Right cardiac atrium (tissue), 5 donors: ENCODE results near the gene KLF4. TPM values are rescaled to one million over a fixed set of nuclear protein-coding genes. Genes with fewer than 3 reads are reported as not detected.

Source experiments
- ATAC-seq, 2 donors: fragments of 200-7000 bp; cut with Tn5 transposase; one replicate each; pipeline versions ENCODE4 v1.8.0 to v1.9.1; 2020; ENCODE audit warnings: moderate library complexity in 2 of 2, mild to moderate bottlenecking in 1 of 2
- DNase-seq, 3 donors: peaks; one replicate each; pipeline ENCODE4 v3.0.0-alpha.2; 2020
- H3K27ac ChIP-seq: one replicate; pipeline ENCODE4 v1.5.1; 2013; ENCODE audit warnings: mild to moderate bottlenecking, low read length, control low read depth, moderate library complexity
- H3K27me3 ChIP-seq: one replicate; pipeline ENCODE4 v1.6.1; 2013; ENCODE audit not compliant: control insufficient read depth, insufficient read depth
- H3K4me1 ChIP-seq: one replicate; pipeline ENCODE4 v1.6.1; 2013; ENCODE audit warnings: low read length; ENCODE audit not compliant: control insufficient read depth, insufficient read depth
- H3K4me3 ChIP-seq: one replicate; pipeline ENCODE4 v1.5.1; 2013; ENCODE audit warnings: low read length, control low read depth
- H3K9me3 ChIP-seq: one replicate; pipeline ENCODE4 v1.6.1; 2013; ENCODE audit warnings: low read length; ENCODE audit not compliant: control insufficient read depth
- WGBS: extraction: QIAGEN DNeasy Blood & Tissue Kit; methylation state at CpG from one replicate; pipeline ENCODE4 v1.1.7; 2013; 5-methylcytosine and 5-hydroxymethylcytosine counted together
- intact Hi-C, 4 donors: fragments of 100-400 bp; cut with DNase I; formaldehyde crosslinking; loops; one replicate each; pipeline versions ENCODE4 v1.11.0 to v1.14.0; 2022 to 2023
- polyA plus RNA-seq: library from polyadenylated mRNA; stranded (reverse); fragments of 200-250 nt; gene quantifications from one replicate; pipeline ENCODE4 v1.2.3, GENCODE V29; 2013
- total RNA-seq, 4 donors: library from RNA; stranded (reverse); fragmentation: NEBNext Ultra II Directional; extraction: Animal tissue kit (Norgen Biotek cat#: 25700); gene quantifications; one replicate each; pipeline ENCODE4 v1.2.1, GENCODE V29; 2021
- donor health status: healthy with polysubstance abuse.
- donor health status: DM: no; HTN: yes; CAD: no.
- donor health status: DM: no; HTN: no; CAD: no.
- donor health status: DM: no; HTN: yes; CAD: no; lungs with severe emphysema.
- donor health status: DM: yes; HTN: yes; CAD: no.

The KLF4 gene
- total and polyA plus RNA-seq, 5 donors = 37.0 to 71.6 (median 44.1) TPM

GRCh38 chr9:107447834-107448233, 41.7 kb downstream of the KLF4 start:
- H3K4me3 ChIP-seq = no peak overlapping the region
- no peak for DNase-seq
- intact Hi-C loops = no loop called here
- H3K9me3 ChIP-seq = no peaks in the 10 kb centered on the region
- no peak overlapping the region for H3K27ac ChIP-seq
- ATAC-seq = no peak
- no peaks in the 10 kb centered on the region for H3K27me3 ChIP-seq
- 68% methylated on average over 1 of the region's 1 CpG for WGBS
- no peaks in the 10 kb centered on the region for H3K4me1 ChIP-seq

DNA sequence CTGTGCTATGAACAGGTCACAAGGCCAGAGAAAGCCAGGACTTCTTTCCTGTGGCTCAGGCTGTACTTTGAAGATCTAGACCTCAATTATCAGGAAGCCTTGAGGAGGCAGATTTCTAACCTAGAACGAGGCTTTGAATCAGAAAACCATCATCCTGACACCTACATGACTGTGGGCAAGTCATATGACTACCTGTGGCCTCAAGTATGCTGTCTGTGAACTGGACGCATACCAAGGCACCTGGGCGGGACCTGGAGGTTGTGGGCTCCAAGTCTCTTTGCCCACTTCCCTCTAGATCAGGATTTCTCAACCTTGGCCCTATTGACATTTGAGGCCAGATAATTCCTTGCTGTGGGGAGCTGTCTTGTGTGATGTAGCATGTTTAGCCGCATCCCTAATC, 42.5 kb downstream of the KLF4 start:
- no peak overlapping the region for H3K4me3 ChIP-seq
- no peak overlapping the region for H3K27ac ChIP-seq
- no peaks in the 10 kb centered on the region for H3K4me1 ChIP-seq
- ATAC-seq (no peak), DNase-seq (no peak)
- no peaks in the 10 kb centered on the region for H3K9me3 ChIP-seq
- H3K27me3 ChIP-seq = no peaks in the 10 kb centered on the region
- intact Hi-C loops = no loop called here
- 84% methylated on average over 4 of the region's 4 CpGs for WGBS

- no peak overlapping the region for H3K27ac ChIP-seq
- no peaks in the 10 kb centered on the region for H3K9me3 ChIP-seq
- H3K27me3 ChIP-seq = no peaks in the 10 kb centered on the region
- ATAC-seq (no peak), DNase-seq (no peak)
- no peaks in the 10 kb centered on the region for H3K4me1 ChIP-seq
- 96% methylated on average over 12 of the region's 12 CpGs for WGBS
- H3K4me3 ChIP-seq = no peak overlapping the region
- intact Hi-C loops = no loop called here
Measured at GRCh38 chr9:107446491-107446890, 43.1 kb downstream of the KLF4 start.

DNA sequence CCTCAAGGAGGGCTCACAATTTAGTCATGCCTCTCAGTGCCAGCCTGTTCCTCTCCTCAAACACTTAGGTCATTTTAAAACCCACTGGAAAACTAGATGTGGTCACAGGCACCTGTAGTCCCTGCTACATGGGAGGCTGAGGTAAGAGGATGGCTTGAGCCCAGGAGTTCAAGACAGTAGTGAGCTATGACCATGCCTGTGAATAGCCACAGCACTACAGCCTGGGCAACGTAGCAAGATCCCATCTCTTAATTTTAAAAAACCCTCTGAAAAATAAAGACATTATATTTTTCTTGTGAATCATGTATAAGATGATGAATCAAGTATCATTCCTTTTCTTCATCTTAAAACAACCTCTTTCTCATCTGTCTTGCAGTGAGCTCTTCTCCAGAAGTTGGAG, 45.8 kb downstream of the KLF4 start:
- H3K4me1 ChIP-seq = no peaks in the 10 kb centered on the region
- 76% methylated on average over 1 of the region's 1 CpG for WGBS
- intact Hi-C loops = no loop called here

GRCh38 chr9:107439991-107440456, 49.5 kb downstream of the KLF4 start:
- ATAC-seq (no peak), DNase-seq (no peak)
- Histone ChIP-seq H3K27me3 (no peaks in the 10 kb centered on the region), H3K27ac (no peak overlapping the region), H3K4me1 (no peaks in the 10 kb centered on the region), H3K4me3 (no peak overlapping the region), H3K9me3 (no peaks in the 10 kb centered on the region)
- WGBS = 54% methylated on average over 3 of the region's 3 CpGs
- intact Hi-C loops = no loop called here

More for the DNA sequence above, 45.8 kb downstream of the KLF4 start:
- ATAC-seq (no peak), DNase-seq (no peak)
- H3K4me3 ChIP-seq = no peak overlapping the region
- no peak overlapping the region for H3K27ac ChIP-seq
- no peaks in the 10 kb centered on the region for H3K27me3 ChIP-seq
- H3K9me3 ChIP-seq = no peaks in the 10 kb centered on the region

DNA sequence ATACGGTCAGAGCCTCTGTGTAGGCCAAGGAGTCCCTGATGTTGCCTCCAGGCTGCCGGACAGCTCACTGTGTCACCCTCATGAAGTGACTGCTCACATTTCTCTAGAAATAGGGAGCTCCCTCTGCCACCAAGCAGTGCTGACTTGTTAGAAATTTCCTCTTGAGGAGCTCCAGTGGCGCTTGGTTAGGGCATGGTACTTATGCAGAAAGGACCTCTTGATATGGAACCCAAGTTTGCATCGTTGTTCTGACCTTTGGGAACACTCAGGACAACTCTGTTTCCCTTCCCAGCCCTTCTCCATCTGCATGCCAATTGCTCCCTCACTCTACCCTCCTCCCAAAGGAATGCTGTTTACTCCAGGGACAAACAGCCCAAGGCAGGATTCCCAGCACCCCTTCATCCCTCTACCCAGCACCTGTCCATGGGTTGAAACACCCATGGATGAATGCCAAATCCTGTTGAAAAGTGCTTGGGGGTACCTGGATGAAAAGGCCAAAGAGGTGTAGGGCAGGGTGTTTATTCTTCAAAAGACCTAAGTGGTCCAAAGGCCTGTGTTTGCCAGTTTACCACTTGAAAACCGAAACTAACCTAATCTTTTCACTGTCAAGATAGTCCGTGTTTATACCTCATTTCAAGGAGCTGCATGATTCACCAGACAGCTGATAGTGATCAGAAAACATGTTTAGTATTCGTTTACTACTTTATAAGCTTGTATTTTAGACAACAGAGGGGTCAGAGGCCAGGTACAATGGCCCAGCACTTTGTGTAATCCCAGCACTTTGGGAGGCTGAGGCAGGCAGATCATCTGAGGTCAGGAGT, 51.1 kb downstream of the KLF4 start:
- H3K9me3 ChIP-seq = no peaks in the 10 kb centered on the region
- H3K27ac ChIP-seq = no peak overlapping the region
- peak in 1 of 2 donors; percentile 21 for ATAC-seq
- WGBS = 51% methylated on average over 7 of the region's 7 CpGs
- no peak for DNase-seq
- no peaks in the 10 kb centered on the region for H3K4me1 ChIP-seq
- H3K27me3 ChIP-seq = no peaks in the 10 kb centered on the region
- H3K4me3 ChIP-seq = no peak overlapping the region
- intact Hi-C loops = no loop called here

- Histone ChIP-seq H3K4me3 (no peak overlapping the region), H3K27me3 (no peaks in the 10 kb centered on the region), H3K27ac (no peak overlapping the region), H3K9me3 (no peaks in the 10 kb centered on the region), H3K4me1 (no peaks in the 10 kb centered on the region)
- no peak for DNase-seq
- intact Hi-C loops = no loop called here
- ATAC-seq = no peak
- 78% methylated on average over 6 of the region's 6 CpGs for WGBS
Measured at GRCh38 chr9:107437716-107438115, 51.9 kb downstream of the KLF4 start.

DNA sequence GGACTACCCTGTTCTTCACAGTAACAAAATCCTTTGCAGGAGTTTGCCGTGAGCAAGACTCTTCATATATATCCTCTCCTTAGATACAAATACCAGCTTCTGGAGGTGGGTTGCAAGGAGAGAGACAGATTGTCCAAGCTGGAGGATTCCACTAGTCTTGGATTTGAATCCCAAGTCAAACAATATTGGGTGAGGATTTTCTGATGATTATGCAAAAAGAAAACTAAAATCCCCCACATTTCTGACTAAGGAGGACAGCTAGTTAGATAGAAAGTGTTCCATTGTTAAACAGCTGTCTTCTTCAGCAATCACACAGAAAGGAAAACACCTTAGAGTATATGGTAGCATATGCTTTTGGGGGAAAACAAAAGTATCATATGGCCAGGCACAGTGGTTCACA, 54.2 kb downstream of the KLF4 start:
- DNase-seq (no peak), ATAC-seq (no peak)
- WGBS = 87% methylated on average over 1 of the region's 1 CpG
- H3K9me3 ChIP-seq = no peaks in the 10 kb centered on the region
- no peak overlapping the region for H3K27ac ChIP-seq
- H3K4me1 ChIP-seq = no peaks in the 10 kb centered on the region
- H3K4me3 ChIP-seq = no peak overlapping the region
- intact Hi-C loops = no loop called here
- no peaks in the 10 kb centered on the region for H3K27me3 ChIP-seq

Other genes starting within 250 kb of the KLF4 start
- gene RAD23B, start 206.5 kb downstream of the KLF4 start, total RNA-seq = 10 to 100 TPM; 85.4 to 95.0 (median 89.9) TPM
- 47.5 TPM for gene RAD23B, start 206.5 kb downstream of the KLF4 start, polyA plus RNA-seq